ENCODE data around the gene MSANTD1. TPM values are rescaled to one million over a fixed set of nuclear protein-coding genes. Genes with fewer than 3 reads are reported as not detected.
A peak's percentile ranks its signal among the peaks of the same experiment; 100 is the strongest.

The MSANTD1 gene
- total RNA-seq, 2 donors from 2014 or later = 0.71 to 1.1 TPM

GRCh38 chr4:3243136-3243780 lies 5.7 kb upstream of the MSANTD1 start:
- intact Hi-C loops (cut with DNase I) = no loop called here
- no peak for DNase-seq (ENCODE audit: low spot score)

- intact Hi-C loops (cut with DNase I) = no loop called here
- no peak for DNase-seq (ENCODE audit: low spot score)
Observed at GRCh38 chr4:3244002-3244401, 5.0 kb upstream of the MSANTD1 start.

GRCh38 chr4:3244747-3245146 lies 4.2 kb upstream of the MSANTD1 start:
- intact Hi-C loops (cut with DNase I) = no loop called here
- no peak for DNase-seq (ENCODE audit: low spot score)

- intact Hi-C loops (cut with DNase I) = no loop called here
- no peak for DNase-seq (ENCODE audit: low spot score)
Observed at GRCh38 chr4:3245676-3246075, 3.3 kb upstream of the MSANTD1 start.

- intact Hi-C loops (cut with DNase I) = no loop called here
- no peak for DNase-seq (ENCODE audit: low spot score)
Observed at GRCh38 chr4:3246458-3247398, 2.2 kb upstream of the MSANTD1 start.

- intact Hi-C loops (cut with DNase I) = no loop called here
- DNase-seq (ENCODE audit: low spot score) = no peak
Observed at GRCh38 chr4:3247399-3248177, 1.4 kb upstream of the MSANTD1 start.

- DNase-seq (ENCODE audit: low spot score) = no peak
- intact Hi-C loops (cut with DNase I) = no loop called here
Observed at GRCh38 chr4:3248178-3248480, 830 bp upstream of the MSANTD1 start.

GRCh38 chr4:3249711-3250437 lies 915 bp downstream of the MSANTD1 start:
- intact Hi-C loops (cut with DNase I) = no loop called here
- no peak for DNase-seq (ENCODE audit: low spot score)

- DNase-seq (ENCODE audit: low spot score) = no peak
Observed at GRCh38 chr4:3250438-3250955, 1.5 kb downstream of the MSANTD1 start.

GRCh38 chr4:3250956-3251690 lies 2.2 kb downstream of the MSANTD1 start:
- intact Hi-C loops (cut with DNase I) = no loop called here
- DNase-seq (ENCODE audit: low spot score) = peak; percentile 62

More at GRCh38 chr4:3250438-3250955, 1.5 kb downstream of the MSANTD1 start:
- intact Hi-C loops (cut with DNase I) = no loop called here

GRCh38 chr4:3251691-3252479 lies 2.9 kb downstream of the MSANTD1 start:
- intact Hi-C loops (cut with DNase I) = no loop called here
- peak; percentile 59 for DNase-seq (ENCODE audit: low spot score)

GRCh38 chr4:3252480-3252828 lies 3.5 kb downstream of the MSANTD1 start:
- no peak for DNase-seq (ENCODE audit: low spot score)
- intact Hi-C loops (cut with DNase I) = no loop called here

GRCh38 chr4:3252831-3253641 lies 4.1 kb downstream of the MSANTD1 start:
- peak; percentile 74 for DNase-seq (ENCODE audit: low spot score)

GRCh38 chr4:3253808-3254207 lies 4.8 kb downstream of the MSANTD1 start:
- intact Hi-C loops (cut with DNase I) = no loop called here
- peak; percentile 52 for DNase-seq (ENCODE audit: low spot score)

More at GRCh38 chr4:3252831-3253641, 4.1 kb downstream of the MSANTD1 start:
- intact Hi-C loops (cut with DNase I) = no loop called here

- DNase-seq (ENCODE audit: low spot score) = peak; percentile 69
- intact Hi-C loops (cut with DNase I) = no loop called here
Observed at GRCh38 chr4:3254302-3255131, 5.6 kb downstream of the MSANTD1 start.

- intact Hi-C loops (cut with DNase I) = no loop called here
- peak; percentile 67 for DNase-seq (ENCODE audit: low spot score)
Observed at GRCh38 chr4:3255611-3256186, 6.7 kb downstream of the MSANTD1 start.

Data from posterior vena cava (tissue), 2 donors.